Muscle of leg (tissue), 11 donors: ENCODE measurements around the gene CLDN2. TPM values are rescaled to one million over a fixed set of nuclear protein-coding genes. Genes with fewer than 3 reads are reported as not detected.
A peak's percentile ranks its signal among the peaks of the same experiment; 100 is the strongest.

Experiments used
- DNase-seq: peaks from one replicate; pipeline ENCODE4 v3.0.0; 2013
- H3K27ac ChIP-seq: one replicate; pipeline ENCODE4 v1.5.1; 2013; ENCODE audit warnings: mild to moderate bottlenecking, low read length, control low read depth
- H3K27me3 ChIP-seq: one replicate; pipeline ENCODE4 v1.6.1; 2013; ENCODE audit warnings: low read length; ENCODE audit not compliant: control insufficient read depth, insufficient read depth
- H3K36me3 ChIP-seq: one replicate; pipeline ENCODE4 v1.6.1; 2013; ENCODE audit warnings: low read length; ENCODE audit not compliant: control insufficient read depth, insufficient read depth
- H3K4me1 ChIP-seq: one replicate; pipeline ENCODE4 v1.6.1; 2013; ENCODE audit warnings: low read length; ENCODE audit not compliant: control insufficient read depth, insufficient read depth
- H3K4me3 ChIP-seq: one replicate; pipeline ENCODE4 v1.5.1; 2013; ENCODE audit warnings: low read length, control low read depth
- H3K9me3 ChIP-seq: replicated peaks from 2 replicates; pipeline ENCODE4 v1.6.1; 2013; ENCODE audit warnings: low read depth, low read length; ENCODE audit not compliant: control insufficient read depth
- WGBS: methylation state at CpG from one replicate; pipeline ENCODE4 v1.1.5; 2013; ENCODE audit warnings: missing lambda C conversion rate; ENCODE audit not compliant: insufficient coverage; 5-methylcytosine and 5-hydroxymethylcytosine counted together
- polyA plus RNA-seq, 8 donors: library from polyadenylated mRNA; unstranded; fragments of 120-200 nt; gene quantifications; one replicate each; pipeline versions ENCODE4 v1.2.1 to v1.2.3, GENCODE V29; 2013; ENCODE audit warnings: inconsistent platforms in 1 of 8, low replicate concordance in 1 of 8; ENCODE audit not compliant: insufficient read length in 8 of 8, insufficient read depth in 1 of 8
- total RNA-seq: library from RNA; stranded (reverse); fragments of 120-200 nt; gene quantifications from one replicate; pipeline ENCODE4 v1.2.4, GENCODE V29; 2013

CLDN2 gene
- total and polyA plus RNA-seq, 9 donors: 0.09 to 7.6 (median 0.37) TPM

DNA sequence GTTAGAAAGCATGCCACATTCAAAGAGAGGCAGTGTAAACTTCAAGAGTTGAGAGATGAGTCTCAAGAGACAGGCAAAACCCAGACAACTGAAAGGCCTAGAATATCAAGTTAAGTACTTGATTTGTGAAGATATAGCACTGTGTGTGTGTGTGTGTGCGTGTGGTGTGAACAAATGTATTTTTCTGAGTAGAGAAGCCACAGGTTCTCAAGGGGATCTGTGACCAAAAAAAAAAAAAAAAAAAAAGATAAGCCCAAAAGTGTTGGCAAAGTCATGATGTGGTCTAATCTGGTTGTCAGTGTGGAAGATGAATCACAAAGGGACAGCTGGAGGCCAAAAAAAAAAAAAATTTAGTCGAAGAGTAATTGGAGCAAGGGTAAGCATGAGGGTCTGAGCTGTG is 20.9 kb upstream of the CLDN2 start:
- H3K9me3 ChIP-seq: no peaks in the 10 kb centered on the region
- 50% methylated on average over 1 of the region's 2 CpGs for WGBS
- peaks cover 30% of the 10 kb centered on the region for H3K27me3 ChIP-seq
- H3K27ac ChIP-seq: no peak overlapping the region
- no peak for DNase-seq
- H3K36me3 ChIP-seq: no peaks in the 10 kb centered on the region
- no peaks in the 10 kb centered on the region for H3K4me1 ChIP-seq
- H3K4me3 ChIP-seq: no peak overlapping the region

DNA sequence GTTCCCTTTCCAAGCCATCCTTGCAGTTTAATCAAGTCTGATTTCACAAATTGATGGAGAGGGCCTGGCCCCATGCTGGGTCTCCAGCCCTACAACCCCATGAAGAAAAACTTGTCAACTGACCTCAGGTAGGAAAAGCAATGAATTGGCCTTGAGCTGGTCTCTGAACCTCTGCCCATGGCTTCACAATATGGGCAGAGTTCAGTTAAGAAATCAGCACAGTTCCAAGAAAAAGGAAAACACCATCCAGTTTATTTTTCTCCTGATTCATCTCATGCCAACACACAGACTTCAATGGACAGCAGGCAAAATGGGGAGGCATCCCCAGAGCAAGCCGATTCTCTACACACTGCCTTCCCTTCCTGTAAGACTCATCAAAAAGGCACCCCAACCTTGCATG is 20.4 kb upstream of the CLDN2 start:
- no CpG with 5 or more reads among the region's 1 CpG for WGBS
- no peak overlapping the region for H3K4me3 ChIP-seq
- H3K36me3 ChIP-seq: no peaks in the 10 kb centered on the region
- no peak overlapping the region for H3K27ac ChIP-seq
- H3K9me3 ChIP-seq: no peaks in the 10 kb centered on the region
- H3K27me3 ChIP-seq: peaks cover 30% of the 10 kb centered on the region
- no peaks in the 10 kb centered on the region for H3K4me1 ChIP-seq
- no peak for DNase-seq

DNA sequence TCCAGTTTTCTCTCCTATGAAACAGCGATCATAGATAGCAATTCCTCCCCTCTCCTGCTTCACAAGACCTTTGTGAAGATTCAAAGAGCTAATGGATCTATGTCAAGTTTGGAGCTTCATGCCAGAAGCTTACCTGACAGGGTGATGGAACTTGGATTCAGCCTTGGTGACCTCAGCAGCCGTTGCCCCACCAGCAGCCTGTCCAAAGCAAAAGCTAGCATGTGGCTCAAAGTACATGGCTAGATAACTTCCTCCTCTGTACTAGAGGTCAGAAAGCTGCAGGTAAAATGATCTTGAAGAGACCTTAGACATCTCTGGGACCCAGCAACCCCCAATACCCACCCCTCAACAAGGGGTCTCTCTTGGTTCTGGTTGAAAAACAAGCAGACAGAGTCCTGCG is 18.9 kb upstream of the CLDN2 start:
- Histone ChIP-seq H3K36me3 (no peaks in the 10 kb centered on the region), H3K27ac (no peak overlapping the region), H3K9me3 (no peaks in the 10 kb centered on the region), H3K4me1 (no peaks in the 10 kb centered on the region), H3K27me3 (peaks cover 36% of the 10 kb centered on the region), H3K4me3 (no peak overlapping the region)
- DNase-seq: no peak
- 78% methylated on average over 1 of the region's 3 CpGs for WGBS

- peaks cover 37% of the 10 kb centered on the region for H3K27me3 ChIP-seq
- DNase-seq: no peak
- WGBS: 100% methylated on average over 1 of the region's 4 CpGs
- no peaks in the 10 kb centered on the region for H3K36me3 ChIP-seq
- H3K4me1 ChIP-seq: no peaks in the 10 kb centered on the region
- H3K9me3 ChIP-seq: no peaks in the 10 kb centered on the region
- no peak overlapping the region for H3K27ac ChIP-seq
- H3K4me3 ChIP-seq: no peak overlapping the region
Observed at GRCh38 chrX:106901781-106902219, 18.4 kb upstream of the CLDN2 start.

- Histone ChIP-seq H3K27ac (no peak overlapping the region), H3K9me3 (no peaks in the 10 kb centered on the region), H3K27me3 (peaks cover 37% of the 10 kb centered on the region), H3K4me3 (no peak overlapping the region), H3K36me3 (no peaks in the 10 kb centered on the region), H3K4me1 (no peaks in the 10 kb centered on the region)
- no peak for DNase-seq
- no CpG with 5 or more reads among the region's 2 CpGs for WGBS
Observed at GRCh38 chrX:106902684-106903083, 17.5 kb upstream of the CLDN2 start.

GRCh38 chrX:106903291-106903824 is 16.8 kb upstream of the CLDN2 start, which contains the start of gene RIPPLY1:
Gene RIPPLY1, minus strand, starts transcription at chrX:106903341. Its CDS starts 54 bp downstream, at chrX:106903287.
- DNase-seq: no peak
- WGBS: no CpG with 5 or more reads among the region's 1 CpG
- no peaks in the 10 kb centered on the region for H3K36me3 ChIP-seq
- H3K9me3 ChIP-seq: no peaks in the 10 kb centered on the region
- H3K4me3 ChIP-seq: no peak within 1 kb of the TSS
- H3K4me1 ChIP-seq: no peaks in the 10 kb centered on the region
- peaks cover 37% of the 10 kb centered on the region for H3K27me3 ChIP-seq
- H3K27ac ChIP-seq: peak within 1 kb of the TSS; percentile 53

GRCh38 chrX:106903856-106904528 is 16.2 kb upstream of the CLDN2 start:
- Histone ChIP-seq H3K9me3 (no peaks in the 10 kb centered on the region), H3K36me3 (no peaks in the 10 kb centered on the region), H3K27ac (peak overlapping the region; percentile 53), H3K4me3 (no peak overlapping the region), H3K4me1 (no peaks in the 10 kb centered on the region), H3K27me3 (peaks cover 37% of the 10 kb centered on the region)
- DNase-seq: peak; percentile 36
- 66% methylated on average over 4 of the region's 5 CpGs for WGBS

DNA sequence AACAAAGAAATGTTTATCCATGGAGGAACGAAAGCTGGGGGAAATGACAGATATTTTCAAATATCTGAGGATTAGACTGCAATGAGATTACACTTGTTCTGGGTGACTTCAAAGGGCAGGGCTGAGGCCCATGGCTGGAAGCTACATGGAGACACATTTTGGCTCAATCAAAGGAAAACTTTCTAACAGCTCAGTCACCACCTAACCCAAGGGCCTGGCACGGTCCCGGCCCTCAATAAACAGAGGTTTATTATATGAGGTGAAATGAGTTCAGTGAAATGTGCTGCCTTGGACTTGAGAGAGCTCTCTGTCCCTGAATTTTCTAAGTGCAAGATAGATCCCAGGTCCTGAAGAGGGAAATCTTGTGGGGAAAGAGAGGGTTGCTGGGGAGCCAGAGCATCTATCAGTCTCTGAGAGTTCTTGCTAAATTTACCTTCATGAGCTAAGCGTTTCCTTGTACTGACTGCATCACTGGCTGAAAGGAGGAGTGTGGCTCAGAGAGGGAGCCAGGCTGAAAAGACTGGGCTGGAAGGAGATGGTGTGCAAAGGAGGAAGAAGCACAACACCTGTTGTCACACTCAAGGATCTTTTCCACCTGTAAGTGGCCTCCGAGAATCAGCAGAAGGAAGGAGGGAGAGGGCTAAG is 15.0 kb upstream of the CLDN2 start:
- Histone ChIP-seq H3K27me3 (peaks cover 41% of the 10 kb centered on the region), H3K4me1 (no peaks in the 10 kb centered on the region), H3K9me3 (no peaks in the 10 kb centered on the region), H3K27ac (peak overlapping the region; percentile 20), H3K36me3 (no peaks in the 10 kb centered on the region), H3K4me3 (no peak overlapping the region)
- 79% methylated on average over 4 of the region's 5 CpGs for WGBS
- DNase-seq: no peak

DNA sequence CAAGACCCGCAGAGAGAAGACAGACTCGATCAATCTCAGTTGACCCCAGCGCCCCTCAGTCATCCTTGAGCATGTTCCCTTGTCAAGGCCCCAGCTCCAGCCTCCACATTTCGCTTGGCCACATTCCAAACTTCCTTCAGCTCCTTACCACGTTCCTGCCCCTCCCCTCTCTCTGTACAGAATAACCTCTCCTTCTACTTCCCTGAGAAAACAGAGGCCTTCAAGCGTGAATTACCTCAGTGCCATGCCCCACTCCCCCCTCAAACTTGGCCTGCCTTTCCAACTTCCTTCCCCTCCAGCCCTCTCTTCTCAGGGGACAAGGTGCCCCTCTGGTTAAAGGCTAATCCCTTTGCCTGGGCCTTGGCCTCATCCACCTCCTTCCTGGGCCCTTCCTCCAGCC is 13.8 kb upstream of the CLDN2 start:
- 53% methylated on average over 6 of the region's 6 CpGs for WGBS
- H3K27me3 ChIP-seq: peaks cover 41% of the 10 kb centered on the region
- no peaks in the 10 kb centered on the region for H3K9me3 ChIP-seq
- no peak overlapping the region for H3K27ac ChIP-seq
- H3K4me1 ChIP-seq: no peaks in the 10 kb centered on the region
- H3K36me3 ChIP-seq: no peaks in the 10 kb centered on the region
- DNase-seq: no peak
- no peak overlapping the region for H3K4me3 ChIP-seq

GRCh38 chrX:106912864-106913263 is 7.3 kb upstream of the CLDN2 start:
- Histone ChIP-seq H3K9me3 (no peaks in the 10 kb centered on the region), H3K4me3 (no peak overlapping the region), H3K36me3 (no peaks in the 10 kb centered on the region), H3K4me1 (no peaks in the 10 kb centered on the region), H3K27ac (no peak overlapping the region), H3K27me3 (peaks cover 30% of the 10 kb centered on the region)
- no CpG with 5 or more reads among the region's 2 CpGs for WGBS
- no peak for DNase-seq
